Nucleus accumbens (tissue), 56 donors: ENCODE results near the gene TLE3.

ENCODE experiments used
- DNase-seq, 56 donors: peaks; one replicate each; lab custom pipeline; 2025; lab: John Stamatoyannopoulos, UW

Gene TLE3

GRCh38 chr15:70036585-70037291 is 61.0 kb downstream of the TLE3 start:
- no peak for DNase-seq

GRCh38 chr15:70035719-70036077 is 62.0 kb downstream of the TLE3 start:
- peak in 1 of 56 donors; percentile 29 for DNase-seq

GRCh38 chr15:70035051-70035718 is 62.5 kb downstream of the TLE3 start:
- no peak for DNase-seq

GRCh38 chr15:70034596-70034995 is 63.1 kb downstream of the TLE3 start:
- DNase-seq, result no peak

GRCh38 chr15:70034141-70034540 is 63.6 kb downstream of the TLE3 start:
- DNase-seq, result no peak

- peak in 5 of 56 donors; percentile 6 to 34 (median 33) for DNase-seq
These were observed 64.1 kb downstream of the TLE3 start for GRCh38 chr15:70033529-70034140.

- no peak for DNase-seq
These were observed 64.6 kb downstream of the TLE3 start for GRCh38 chr15:70033109-70033508.

- DNase-seq, result no peak
These were observed 65.2 kb downstream of the TLE3 start for GRCh38 chr15:70032509-70032908.

- no peak for DNase-seq
These were observed 66.0 kb downstream of the TLE3 start for GRCh38 chr15:70031713-70032112.

- no peak for DNase-seq
These were observed 66.5 kb downstream of the TLE3 start for GRCh38 chr15:70031261-70031660.

- no peak for DNase-seq
These were observed 66.9 kb downstream of the TLE3 start for GRCh38 chr15:70030851-70031250.

GRCh38 chr15:70029297-70029701 is 68.4 kb downstream of the TLE3 start:
- DNase-seq, result no peak

GRCh38 chr15:70027518-70027917 is 70.2 kb downstream of the TLE3 start:
- no peak for DNase-seq

GRCh38 chr15:70026991-70027390 is 70.7 kb downstream of the TLE3 start:
- no peak for DNase-seq

GRCh38 chr15:70025413-70026296 is 72.1 kb downstream of the TLE3 start:
- peak in 6 of 56 donors; percentile 14 to 45 (median 18) for DNase-seq

GRCh38 chr15:70024521-70024920 is 73.2 kb downstream of the TLE3 start:
- no peak for DNase-seq

- peak in 9 of 56 donors; percentile 4 to 44 (median 25) for DNase-seq
These were observed 73.8 kb downstream of the TLE3 start for GRCh38 chr15:70023769-70024491.

GRCh38 chr15:70023064-70023768 is 74.5 kb downstream of the TLE3 start:
- no peak for DNase-seq

- DNase-seq, result no peak
These were observed 77.5 kb downstream of the TLE3 start for GRCh38 chr15:70020229-70020628.
